Neural progenitor cell (in vitro differentiated cells): ENCODE data around the gene MAP3K2.

Experiments used
- CTCF ChIP-seq: fragments of 200-600 bp; sonication (generic); IDR thresholded peaks from 2 replicates; pipeline ENCODE4 v1.5.1; 2017; ENCODE audit warnings: antibody characterized with exemption, mild to moderate bottlenecking
- EZH2 ChIP-seq: fragments of 200-600 bp; sonication (generic); IDR thresholded peaks from 2 replicates; pipeline ENCODE4 v1.6.1; 2017; ENCODE audit warnings: antibody characterized with exemption, mild to moderate bottlenecking, moderate library complexity

GRCh38 chr2:127408004-127408806 lies 20.4 kb upstream of the MAP3K2 start:
- TF ChIP-seq CTCF, result no peak
- TF ChIP-seq EZH2, result no peak
